Subcutaneous adipose tissue (tissue), 4 donors: ENCODE measurements around the gene DLL4. TPM values are rescaled to one million over a fixed set of nuclear protein-coding genes. Genes with fewer than 3 reads are reported as not detected.

Source experiments
- CTCF ChIP-seq: fragments of 450-650 bp; IDR thresholded peaks from one replicate; pipeline ENCODE4 v1.5.1; 2016; ENCODE audit warnings: low read depth, mild to moderate bottlenecking, control low read depth, antibody characterized with exemption, moderate library complexity
- total RNA-seq, 4 donors: library from RNA; depleted of rRNA; stranded (reverse); fragments of >200 nt; gene quantifications; one replicate each; pipeline ENCODE4 v1.1.0, GENCODE V29; 2016

The DLL4 gene
- total RNA-seq, 4 donors from 2014 or later = 2.9 to 36.2 (median 9.8) TPM

- TF ChIP-seq CTCF = no peak
Observed at GRCh38 chr15:40915679-40916078, 13.5 kb upstream of the DLL4 start.

GRCh38 chr15:40917585-40917984, 11.6 kb upstream of the DLL4 start:
- no peak for TF ChIP-seq CTCF

- no peak for TF ChIP-seq CTCF
Observed at GRCh38 chr15:40918146-40918798, 10.9 kb upstream of the DLL4 start.

GRCh38 chr15:40918799-40919392, 10.2 kb upstream of the DLL4 start:
- TF ChIP-seq CTCF = no peak

GRCh38 chr15:40921949-40922607, 7.1 kb upstream of the DLL4 start:
- no peak for TF ChIP-seq CTCF

- no peak for TF ChIP-seq CTCF
Observed at GRCh38 chr15:40922608-40923005, 6.5 kb upstream of the DLL4 start.

- TF ChIP-seq CTCF = no peak
Observed at GRCh38 chr15:40923551-40923950, 5.6 kb upstream of the DLL4 start.
